OCI-LY1 (cell line): ENCODE data around the gene SPRED2.

ENCODE experiments used
- H2AFZ ChIP-seq: fragments of 200-600 bp; sonication (generic), shearing (Covaris generic); 2 replicates; pipeline ENCODE4 v1.6.0; 2014; ENCODE audit warnings: antibody characterized with exemption, mild to moderate bottlenecking, low read length
- H3F3A ChIP-seq: fragments of 200-600 bp; sonication (generic), shearing (Covaris generic); 2 replicates; pipeline ENCODE4 v1.6.0; 2014; ENCODE audit warnings: mild to moderate bottlenecking, antibody characterized with exemption, low read length, moderate library complexity; ENCODE audit not compliant: insufficient read depth
- H3K27ac ChIP-seq: fragments of 200-600 bp; sonication (generic); 2 replicates; pipeline ENCODE4 v1.5.1; 2014; ENCODE audit warnings: low read length, mixed run types, mild to moderate bottlenecking, low read depth; ENCODE audit not compliant: poor library complexity, severe bottlenecking
- H3K27me3 ChIP-seq: fragments of 200-600 bp; sonication (generic); 2 replicates; pipeline ENCODE4 v1.6.0; 2014; ENCODE audit warnings: antibody characterized with exemption, mild to moderate bottlenecking, low read length, moderate library complexity; ENCODE audit not compliant: insufficient read depth
- H3K36me3 ChIP-seq: fragments of 200-600 bp; sonication (generic); 2 replicates; pipeline ENCODE4 v1.6.1; 2014; ENCODE audit warnings: mild to moderate bottlenecking, antibody characterized with exemption, low read length, moderate library complexity, mixed read lengths; ENCODE audit not compliant: insufficient read depth
- H3K4me1 ChIP-seq: fragments of 200-600 bp; sonication (generic); 2 replicates; pipeline ENCODE4 v1.5.1; 2014; ENCODE audit warnings: mild to moderate bottlenecking, low read length, moderate library complexity; ENCODE audit not compliant: insufficient read depth, severe bottlenecking
- H3K4me2 ChIP-seq: fragments of 200-600 bp; sonication (generic), shearing (Covaris generic); 2 replicates; pipeline ENCODE4 v1.6.1; 2014; ENCODE audit warnings: low read length
- H3K4me3 ChIP-seq: fragments of 200-600 bp; sonication (generic); 2 replicates; pipeline ENCODE4 v1.5.1; 2014; ENCODE audit warnings: low read length, low read depth, mild to moderate bottlenecking, mixed read lengths; ENCODE audit not compliant: poor library complexity, severe bottlenecking
- H3K79me2 ChIP-seq: fragments of 200-600 bp; shearing (Covaris generic); 2 replicates; pipeline ENCODE4 v1.6.1; 2016; ENCODE audit warnings: mixed run types, low read length, mixed read lengths; ENCODE audit not compliant: insufficient read depth
- H3K9ac ChIP-seq: fragments of 200-600 bp; sonication (generic), shearing (Covaris generic); 2 replicates; pipeline ENCODE4 v1.6.1; 2014; ENCODE audit warnings: mild to moderate bottlenecking, low read length, mixed read lengths
- H3K9me2 ChIP-seq: fragments of 200-600 bp; sonication (generic), shearing (Covaris generic); 2 replicates; pipeline ENCODE4 v1.6.1; 2014; ENCODE audit warnings: low read depth, mild to moderate bottlenecking, low read length, mixed read lengths
- H3K9me3 ChIP-seq: fragments of 200-600 bp; shearing (Covaris generic); 2 replicates; pipeline ENCODE4 v1.6.1; 2014; ENCODE audit warnings: low read length, mixed read lengths
- H4K20me1 ChIP-seq: fragments of 200-600 bp; sonication (generic), shearing (Covaris generic); 2 replicates; pipeline ENCODE4 v1.6.0; 2016; ENCODE audit warnings: mild to moderate bottlenecking, low read length; ENCODE audit not compliant: insufficient read depth
- EZH2 ChIP-seq: fragments of 200-600 bp; sonication (generic), shearing (Covaris generic); IDR thresholded peaks from 2 replicates; pipeline ENCODE4 v1.8.0; 2017; ENCODE audit warnings: borderline replicate concordance, mixed run types, mild to moderate bottlenecking, antibody characterized with exemption, low read length, moderate library complexity, mixed read lengths
- TF ChIP-seq, protein P1 (sequence below): fragments of 200-600 bp; sonication (generic), shearing (Covaris generic); IDR thresholded peaks from 2 replicates; pipeline ENCODE4 v1.5.1; 2017; ENCODE audit warnings: mild to moderate bottlenecking, antibody characterized with exemption, low read length, moderate library complexity, mixed read lengths

SPRED2 gene

DNA sequence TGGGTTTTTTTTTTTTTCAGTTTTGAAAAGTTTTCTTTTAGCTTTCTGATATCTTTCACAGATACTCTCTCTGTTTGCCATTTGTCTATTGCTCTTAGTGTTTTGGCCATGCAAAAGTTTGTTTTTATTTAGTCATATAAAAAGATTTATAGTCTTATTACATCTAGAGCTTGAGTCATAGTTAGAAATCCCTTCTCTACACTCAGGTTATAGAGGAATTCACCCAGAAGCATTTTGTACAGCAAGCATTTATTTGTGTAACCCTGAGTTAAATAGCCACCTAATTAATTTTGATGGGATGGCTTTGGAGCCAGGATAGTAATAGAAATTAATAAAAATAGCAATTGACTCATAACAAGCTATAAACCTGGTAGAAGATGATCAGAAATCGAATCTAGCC is 169.1 kb downstream of the SPRED2 start:
- Histone ChIP-seq H3K4me3 (no peak overlapping the region), H3K9me2 (no peaks in the 10 kb centered on the region), H3K9ac (no peak overlapping the region), H4K20me1 (no peaks in the 10 kb centered on the region), H3K79me2 (peaks cover 13% of the 10 kb centered on the region), H3K4me2 (no peak overlapping the region), H3K27ac (no peak overlapping the region), H3K4me1 (no peaks in the 10 kb centered on the region), H3K27me3 (no peaks in the 10 kb centered on the region), H3K36me3 (peaks cover 89% of the 10 kb centered on the region), H2AFZ (no peak overlapping the region), H3K9me3 (no peaks in the 10 kb centered on the region), H3F3A (no peaks in the 10 kb centered on the region)
- TF ChIP-seq, protein P1, sequence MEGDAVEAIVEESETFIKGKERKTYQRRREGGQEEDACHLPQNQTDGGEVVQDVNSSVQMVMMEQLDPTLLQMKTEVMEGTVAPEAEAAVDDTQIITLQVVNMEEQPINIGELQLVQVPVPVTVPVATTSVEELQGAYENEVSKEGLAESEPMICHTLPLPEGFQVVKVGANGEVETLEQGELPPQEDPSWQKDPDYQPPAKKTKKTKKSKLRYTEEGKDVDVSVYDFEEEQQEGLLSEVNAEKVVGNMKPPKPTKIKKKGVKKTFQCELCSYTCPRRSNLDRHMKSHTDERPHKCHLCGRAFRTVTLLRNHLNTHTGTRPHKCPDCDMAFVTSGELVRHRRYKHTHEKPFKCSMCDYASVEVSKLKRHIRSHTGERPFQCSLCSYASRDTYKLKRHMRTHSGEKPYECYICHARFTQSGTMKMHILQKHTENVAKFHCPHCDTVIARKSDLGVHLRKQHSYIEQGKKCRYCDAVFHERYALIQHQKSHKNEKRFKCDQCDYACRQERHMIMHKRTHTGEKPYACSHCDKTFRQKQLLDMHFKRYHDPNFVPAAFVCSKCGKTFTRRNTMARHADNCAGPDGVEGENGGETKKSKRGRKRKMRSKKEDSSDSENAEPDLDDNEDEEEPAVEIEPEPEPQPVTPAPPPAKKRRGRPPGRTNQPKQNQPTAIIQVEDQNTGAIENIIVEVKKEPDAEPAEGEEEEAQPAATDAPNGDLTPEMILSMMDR: no peak
- TF ChIP-seq EZH2: no peak

DNA sequence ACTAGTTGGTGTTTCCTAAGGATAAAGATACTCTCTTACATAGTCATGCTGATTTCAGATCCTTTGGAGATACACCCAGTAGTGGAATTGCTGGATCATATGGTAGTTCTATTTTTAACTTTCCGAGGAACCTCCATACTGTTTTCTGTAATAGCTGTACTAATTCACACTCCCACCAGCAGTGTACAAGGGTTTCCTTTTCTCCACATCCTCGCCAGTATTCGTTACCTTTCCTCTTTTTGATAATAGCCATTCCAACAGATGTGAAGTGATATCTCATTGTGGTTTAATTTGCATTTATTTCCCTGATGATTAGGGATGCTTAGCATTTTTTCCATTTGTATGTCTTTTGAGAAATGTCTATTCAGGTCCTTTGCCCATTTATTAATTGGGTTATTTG is 170.7 kb downstream of the SPRED2 start:
- no peaks in the 10 kb centered on the region for H3F3A ChIP-seq
- no peak overlapping the region for H3K9ac ChIP-seq
- no peaks in the 10 kb centered on the region for H3K27me3 ChIP-seq
- no peaks in the 10 kb centered on the region for H3K4me1 ChIP-seq
- H4K20me1 ChIP-seq: no peaks in the 10 kb centered on the region
- no peak overlapping the region for H3K4me3 ChIP-seq
- peaks cover 83% of the 10 kb centered on the region for H3K36me3 ChIP-seq
- no peak overlapping the region for H3K4me2 ChIP-seq
- H3K9me3 ChIP-seq: no peaks in the 10 kb centered on the region
- H3K9me2 ChIP-seq: no peaks in the 10 kb centered on the region
- no peak overlapping the region for H2AFZ ChIP-seq
- TF ChIP-seq EZH2: no peak
- TF ChIP-seq, protein P1: no peak
- H3K27ac ChIP-seq: no peak overlapping the region
- peaks cover 18% of the 10 kb centered on the region for H3K79me2 ChIP-seq
